Astrocyte (in vitro differentiated cells and primary cell): ENCODE measurements around the gene IVNS1ABP.

Experiments
- CTCF ChIP-seq: IDR thresholded peaks from 2 replicates; pipeline ENCODE4 v1.5.1; 2011; ENCODE audit warnings: low read depth, mild to moderate bottlenecking, inconsistent platforms, low read length, moderate library complexity; ENCODE audit not compliant: insufficient read depth
- EZH2 ChIP-seq: IDR thresholded peaks from 2 replicates; pipeline ENCODE4 v1.6.1; 2012; ENCODE audit warnings: mild to moderate bottlenecking, low read length, inconsistent platforms; ENCODE audit not compliant: insufficient read depth

GRCh38 chr1:185342672-185343259 lies 25.7 kb upstream of the IVNS1ABP start:
- TF ChIP-seq CTCF (no peak), EZH2 (no peak)
